Activated naive CD4-positive, alpha-beta T cell treated with anti-CD3 and anti-CD28 coated beads for 36 hours (primary cell): ENCODE measurements around the gene BRIX1. TPM values are rescaled to one million over a fixed set of nuclear protein-coding genes. Genes with fewer than 3 reads are reported as not detected.

Experiments used
- CTCF ChIA-PET: fragments of 350-600 bp; sonication (Branson Sonifier 250); formaldehyde crosslinking; loops from one replicate; lab custom pipeline; 2021; ENCODE audit warnings: antibody characterized with exemption; lab: Charles Lee
- DNase-seq: peaks from one replicate; pipeline ENCODE4 v3.0.0-alpha.2; 2020
- H3K27ac Mint-ChIP-seq: one replicate; pipeline ENCODE4 v1.8.0; 2021; ENCODE audit warnings: mild to moderate bottlenecking, mixed read lengths
- H3K27me3 Mint-ChIP-seq: one replicate; pipeline ENCODE4 v1.8.0; 2021; ENCODE audit warnings: low read depth, mixed read lengths
- H3K36me3 Mint-ChIP-seq: one replicate; pipeline ENCODE4 v1.8.0; 2021; ENCODE audit warnings: low read depth, mixed read lengths
- H3K4me1 Mint-ChIP-seq: one replicate; pipeline ENCODE4 v1.8.0; 2021; ENCODE audit warnings: low read depth, mixed read lengths
- H3K4me3 Mint-ChIP-seq: one replicate; pipeline ENCODE4 v1.8.0; 2021; ENCODE audit warnings: mild to moderate bottlenecking, moderate library complexity, mixed read lengths
- H3K9me3 Mint-ChIP-seq: one replicate; pipeline ENCODE4 v1.8.0; 2021; ENCODE audit warnings: mixed read lengths
- intact Hi-C: fragments of 100-400 bp; cut with micrococcal nuclease; formaldehyde crosslinking; loops from one replicate; pipeline ENCODE4 v1.15.1; 2023
- total RNA-seq, 2 experiments: library from RNA; stranded (reverse); gene quantifications; one replicate each; pipeline ENCODE4 v1.2.3, GENCODE V29; 2021

Gene BRIX1
- total RNA-seq, 2 experiments from 2014 or later, result 66.5 to 69.0 TPM

- no peak for DNase-seq
- no peaks in the 10 kb centered on the region for H3K27me3 Mint-ChIP-seq
- H3K4me1 Mint-ChIP-seq, result no peaks in the 10 kb centered on the region
- no peak overlapping the region for H3K27ac Mint-ChIP-seq
- H3K9me3 Mint-ChIP-seq, result no peaks in the 10 kb centered on the region
- H3K4me3 Mint-ChIP-seq, result no peak overlapping the region
- peaks cover 3% of the 10 kb centered on the region for H3K36me3 Mint-ChIP-seq
- intact Hi-C loops, result loop anchor here (5.0 to 10.0 kb wide), 3 partner anchors 108 to 357 kb away; partner anchors contain the start of gene RAI14
- CTCF ChIA-PET, result interaction anchor here (5.0 kb wide), 1 partner anchor 371 kb away, joined by 37 read pairs; no protein-coding TSS in a partner anchor
These were observed 20.8 kb upstream of the BRIX1 start for GRCh38 chr5:34894716-34895115.

- Mint-ChIP-seq H3K4me1 (no peaks in the 10 kb centered on the region), H3K36me3 (peaks cover 3% of the 10 kb centered on the region), H3K9me3 (no peaks in the 10 kb centered on the region), H3K27me3 (no peaks in the 10 kb centered on the region), H3K27ac (no peak overlapping the region), H3K4me3 (no peak overlapping the region)
- CTCF ChIA-PET, result interaction anchor here (0.6 to 5.0 kb wide), 4 partner anchors 10 to 372 kb away, joined by 3 to 37 read pairs (median 4); no protein-coding TSS in a partner anchor
- DNase-seq, result no peak
- intact Hi-C loops, result loop anchor here (5.0 to 10.0 kb wide), 3 partner anchors 106 to 359 kb away; partner anchors contain the start of gene RAI14
These were observed 19.7 kb upstream of the BRIX1 start for GRCh38 chr5:34895641-34896419.

GRCh38 chr5:34897646-34898045 lies 17.9 kb upstream of the BRIX1 start:
- Mint-ChIP-seq H3K27me3 (no peaks in the 10 kb centered on the region), H3K4me3 (no peak overlapping the region)
- CTCF ChIA-PET, result interaction anchor here (0.6 to 5.0 kb wide), 22 partner anchors 8 to 422 kb away, joined by 3 to 37 read pairs (median 4); partner anchors contain the start of gene DNAJC21

GRCh38 chr5:34898258-34898895 lies 17.1 kb upstream of the BRIX1 start:
- peak; percentile 77 for DNase-seq
- CTCF ChIA-PET, result interaction anchor here (0.6 to 5.0 kb wide), 30 partner anchors 9 to 925 kb away, joined by 3 to 37 read pairs (median 3); partner anchors contain the start of genes BRIX1, DNAJC21 and RAD1
- Mint-ChIP-seq H3K9me3 (no peaks in the 10 kb centered on the region), H3K36me3 (peaks cover 5% of the 10 kb centered on the region), H3K27ac (no peak overlapping the region), H3K4me1 (no peaks in the 10 kb centered on the region), H3K4me3 (no peak overlapping the region), H3K27me3 (no peaks in the 10 kb centered on the region)
- intact Hi-C loops, result loop anchor here (1.0 to 10.0 kb wide), 7 partner anchors 59 to 424 kb away; partner anchors contain the start of genes RAI14 and TTC23L

More at GRCh38 chr5:34897646-34898045, 17.9 kb upstream of the BRIX1 start:
- no peaks in the 10 kb centered on the region for H3K9me3 Mint-ChIP-seq
- no peaks in the 10 kb centered on the region for H3K4me1 Mint-ChIP-seq
- H3K36me3 Mint-ChIP-seq, result peaks cover 3% of the 10 kb centered on the region
- DNase-seq, result no peak
- intact Hi-C loops, result loop anchor here (1.0 to 10.0 kb wide), 7 partner anchors 58 to 423 kb away; partner anchors contain the start of genes RAI14 and TTC23L
- H3K27ac Mint-ChIP-seq, result no peak overlapping the region

DNA sequence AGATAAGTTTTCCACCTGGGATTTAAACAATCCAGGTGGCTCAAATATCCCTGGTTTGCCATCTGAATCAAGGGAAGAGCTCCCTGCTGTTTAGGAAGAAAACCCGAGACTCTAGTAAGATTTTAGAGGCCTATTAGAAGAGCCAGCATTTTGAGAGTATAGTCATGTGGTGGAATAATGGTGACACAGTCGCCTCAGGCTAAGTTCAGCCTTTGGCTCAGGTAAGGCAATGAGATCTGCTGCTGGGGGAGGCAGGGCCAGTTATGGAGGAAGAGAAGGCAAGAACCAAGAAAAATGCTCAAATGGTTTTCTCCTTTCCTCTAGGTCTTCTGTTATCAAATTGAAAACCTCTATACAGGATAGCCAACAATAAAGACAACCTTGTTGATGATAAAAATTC lies 16.4 kb upstream of the BRIX1 start:
- Mint-ChIP-seq H3K4me3 (no peak overlapping the region), H3K36me3 (peaks cover 9% of the 10 kb centered on the region), H3K9me3 (no peaks in the 10 kb centered on the region), H3K27me3 (no peaks in the 10 kb centered on the region), H3K4me1 (no peaks in the 10 kb centered on the region), H3K27ac (no peak overlapping the region)
- intact Hi-C loops, result loop anchor here (5.0 to 10.0 kb wide), 3 partner anchors 103 to 362 kb away; partner anchors contain the start of gene RAI14
- CTCF ChIA-PET, result interaction anchor here (0.7 to 5.0 kb wide), 17 partner anchors 10 to 924 kb away, joined by 3 to 37 read pairs (median 3); partner anchors contain the start of genes BRIX1 and RAD1
- DNase-seq, result no peak

- no peaks in the 10 kb centered on the region for H3K27me3 Mint-ChIP-seq
- H3K9me3 Mint-ChIP-seq, result no peaks in the 10 kb centered on the region
- intact Hi-C loops, result no loop called here
- H3K4me1 Mint-ChIP-seq, result no peaks in the 10 kb centered on the region
- no peak overlapping the region for H3K4me3 Mint-ChIP-seq
- H3K36me3 Mint-ChIP-seq, result peaks cover 15% of the 10 kb centered on the region
- DNase-seq, result no peak
- CTCF ChIA-PET, result interaction anchor here (1.4 kb wide), 1 partner anchor 416 kb away, joined by 5 read pairs; no protein-coding TSS in a partner anchor
- H3K27ac Mint-ChIP-seq, result no peak overlapping the region
These were observed 14.9 kb upstream of the BRIX1 start for GRCh38 chr5:34900652-34901051.

DNA sequence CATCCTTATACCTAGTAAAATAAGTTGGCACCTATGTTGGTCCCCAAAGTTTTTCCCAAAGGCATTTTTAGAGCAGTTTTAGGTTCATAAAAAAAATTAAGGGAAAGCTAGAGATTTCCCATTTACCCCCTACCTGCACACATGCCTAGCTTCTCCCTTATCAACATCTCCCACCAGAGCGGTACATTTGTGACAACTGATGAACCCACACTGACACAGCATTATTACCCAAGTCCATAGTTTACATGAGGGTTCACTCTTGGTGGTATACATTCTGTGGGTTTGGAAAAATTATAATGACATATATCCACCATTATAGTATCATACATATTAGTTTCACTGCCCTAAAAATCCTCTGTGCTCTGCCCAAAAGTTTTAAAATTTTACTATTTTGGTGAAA lies 12.3 kb upstream of the BRIX1 start:
- no peaks in the 10 kb centered on the region for H3K27me3 Mint-ChIP-seq
- no peak for DNase-seq
- peaks cover 15% of the 10 kb centered on the region for H3K36me3 Mint-ChIP-seq
- intact Hi-C loops, result no loop called here
- H3K9me3 Mint-ChIP-seq, result no peaks in the 10 kb centered on the region
- H3K27ac Mint-ChIP-seq, result no peak overlapping the region
- H3K4me1 Mint-ChIP-seq, result no peaks in the 10 kb centered on the region
- H3K4me3 Mint-ChIP-seq, result no peak overlapping the region
- CTCF ChIA-PET, result interaction anchor here (0.5 to 1.6 kb wide), 2 partner anchors 12 to 62 kb away, joined by 3 to 4 read pairs; no protein-coding TSS in a partner anchor

DNA sequence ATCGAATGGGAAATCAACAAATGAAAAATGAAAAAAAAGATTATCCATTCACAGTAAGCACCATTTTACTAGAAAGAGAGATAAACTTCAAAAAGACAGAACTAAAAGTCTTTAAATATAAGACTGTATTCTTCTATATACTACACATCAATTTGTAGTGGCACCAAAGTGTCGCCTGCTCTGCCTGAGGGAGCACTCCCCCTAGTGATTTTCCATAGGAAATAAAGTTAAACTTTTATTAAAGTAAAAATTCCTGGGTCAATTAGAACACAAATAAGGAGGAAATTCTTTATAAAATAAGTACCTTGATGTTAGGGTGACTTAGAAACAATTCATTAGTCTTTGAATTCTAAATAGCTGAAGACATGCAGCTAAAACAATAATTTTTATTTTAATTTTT lies 9.9 kb upstream of the BRIX1 start:
- Mint-ChIP-seq H3K27ac (no peak overlapping the region), H3K4me1 (no peaks in the 10 kb centered on the region), H3K36me3 (peaks cover 33% of the 10 kb centered on the region), H3K27me3 (no peaks in the 10 kb centered on the region), H3K9me3 (no peaks in the 10 kb centered on the region), H3K4me3 (no peak overlapping the region)
- intact Hi-C loops, result no loop called here
- no peak for DNase-seq
- CTCF ChIA-PET, result interaction anchor here (0.8 to 1.6 kb wide), 5 partner anchors 98 to 420 kb away, joined by 3 to 5 read pairs (median 3); no protein-coding TSS in a partner anchor

DNA sequence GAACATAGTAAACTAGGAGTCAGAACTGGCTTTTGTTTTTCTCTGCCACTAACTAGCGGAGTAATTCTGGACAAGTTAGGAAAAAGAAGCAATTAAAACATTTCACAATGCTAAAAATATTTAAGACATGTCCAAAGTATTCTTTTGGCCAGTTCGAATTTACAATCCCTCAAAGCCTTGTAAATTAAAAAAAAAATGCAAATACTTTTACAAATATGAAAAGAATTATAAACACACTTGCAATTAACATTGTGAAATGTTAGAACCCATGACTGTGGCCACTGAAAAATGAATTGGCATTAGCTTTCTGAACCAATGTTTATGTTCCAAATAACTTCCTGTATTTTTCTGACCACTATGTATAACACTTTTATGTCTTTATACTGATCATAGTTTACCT lies 2.4 kb upstream of the BRIX1 start:
- Mint-ChIP-seq H3K4me1 (peaks cover 25% of the 10 kb centered on the region), H3K27ac (no peak overlapping the region), H3K4me3 (no peak overlapping the region), H3K36me3 (peaks cover 64% of the 10 kb centered on the region), H3K9me3 (no peaks in the 10 kb centered on the region), H3K27me3 (no peaks in the 10 kb centered on the region)
- DNase-seq, result no peak
- CTCF ChIA-PET, result no interaction called here
- intact Hi-C loops, result no loop called here

DNA sequence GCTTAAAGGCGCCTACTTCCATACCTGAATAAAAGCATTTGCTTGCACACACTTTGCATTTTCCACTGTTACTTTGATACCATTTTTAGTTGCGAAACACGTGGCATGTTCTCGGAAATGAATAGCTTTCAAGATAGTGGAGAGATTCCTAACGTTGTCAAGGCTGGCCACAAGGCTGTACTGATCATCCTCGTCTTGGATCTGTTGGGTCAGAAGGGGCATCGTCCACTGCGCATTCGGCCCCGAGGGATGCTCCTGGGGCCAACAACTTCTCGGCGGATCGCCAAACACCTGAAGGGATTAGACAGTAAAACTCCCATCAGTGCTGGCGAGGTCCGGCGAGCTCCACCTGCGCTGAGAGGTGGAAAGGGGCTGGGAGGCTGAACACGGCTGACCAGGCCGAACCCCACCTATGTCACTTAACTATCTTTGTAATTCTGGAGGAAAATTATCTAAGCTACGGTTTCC lies 806 bp upstream of the BRIX1 start:
- H3K36me3 Mint-ChIP-seq, result peaks cover 51% of the 10 kb centered on the region
- CTCF ChIA-PET, result interaction anchor here (0.7 to 2.4 kb wide), 5 partner anchors 8 to 89 kb away, joined by 3 to 11 read pairs (median 4); partner anchors contain the start of gene DNAJC21
- H3K9me3 Mint-ChIP-seq, result no peaks in the 10 kb centered on the region
- H3K4me3 Mint-ChIP-seq, result no peak overlapping the region
- H3K27ac Mint-ChIP-seq, result no peak overlapping the region
- H3K27me3 Mint-ChIP-seq, result no peaks in the 10 kb centered on the region
- intact Hi-C loops, result loop anchor here (1.0 to 5.0 kb wide), 8 partner anchors 10 to 1963 kb away; partner anchors contain the start of genes DNAJC21, NIPBL and TTC23L
- DNase-seq, result peak; percentile 25
- H3K4me1 Mint-ChIP-seq, result peaks cover 30% of the 10 kb centered on the region

- Mint-ChIP-seq H3K27me3 (no peaks in the 10 kb centered on the region), H3K27ac (no peak overlapping the region), H3K4me3 (no peak overlapping the region), H3K4me1 (peaks cover 34% of the 10 kb centered on the region), H3K36me3 (peaks cover 49% of the 10 kb centered on the region), H3K9me3 (no peaks in the 10 kb centered on the region)
- DNase-seq, result no peak
- intact Hi-C loops, result loop anchor here (1.0 to 5.0 kb wide), 8 partner anchors 8 to 1961 kb away; partner anchors contain the start of genes DNAJC21, NIPBL and TTC23L
- CTCF ChIA-PET, result interaction anchor here (1.0 to 2.4 kb wide), 7 partner anchors 8 to 87 kb away, joined by 3 to 11 read pairs (median 4); partner anchors contain the start of genes DNAJC21 and TTC23L
These were observed 313 bp downstream of the BRIX1 start for GRCh38 chr5:34915856-34916192.
